ENCODE results near the gene PCDHAC2. TPM values are rescaled to one million over a fixed set of nuclear protein-coding genes. Genes with fewer than 3 reads are reported as not detected.

The PCDHAC2 gene
- polyA plus RNA-seq, 1 donor: 2.0 TPM

DNA sequence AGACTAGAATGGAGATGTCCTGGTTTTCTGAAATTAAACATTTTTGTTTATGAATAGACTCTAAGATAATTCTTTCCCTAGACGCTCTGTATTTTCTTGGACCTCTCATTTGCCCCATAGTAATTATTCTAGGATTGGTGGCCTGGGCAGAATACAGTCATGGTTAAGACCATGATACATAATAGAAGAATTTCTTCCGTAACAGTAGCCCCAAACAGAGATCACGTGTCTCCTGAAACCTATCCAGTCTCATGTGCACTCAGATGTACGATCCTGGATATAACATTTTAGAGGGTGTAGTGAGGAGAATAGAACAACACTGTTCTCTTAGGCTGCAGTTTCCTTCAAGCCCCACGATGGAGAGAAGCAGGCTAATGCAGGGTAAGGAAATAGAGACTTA is 22.3 kb downstream of the PCDHAC2 start:
- DNase-seq: no peak

DNA sequence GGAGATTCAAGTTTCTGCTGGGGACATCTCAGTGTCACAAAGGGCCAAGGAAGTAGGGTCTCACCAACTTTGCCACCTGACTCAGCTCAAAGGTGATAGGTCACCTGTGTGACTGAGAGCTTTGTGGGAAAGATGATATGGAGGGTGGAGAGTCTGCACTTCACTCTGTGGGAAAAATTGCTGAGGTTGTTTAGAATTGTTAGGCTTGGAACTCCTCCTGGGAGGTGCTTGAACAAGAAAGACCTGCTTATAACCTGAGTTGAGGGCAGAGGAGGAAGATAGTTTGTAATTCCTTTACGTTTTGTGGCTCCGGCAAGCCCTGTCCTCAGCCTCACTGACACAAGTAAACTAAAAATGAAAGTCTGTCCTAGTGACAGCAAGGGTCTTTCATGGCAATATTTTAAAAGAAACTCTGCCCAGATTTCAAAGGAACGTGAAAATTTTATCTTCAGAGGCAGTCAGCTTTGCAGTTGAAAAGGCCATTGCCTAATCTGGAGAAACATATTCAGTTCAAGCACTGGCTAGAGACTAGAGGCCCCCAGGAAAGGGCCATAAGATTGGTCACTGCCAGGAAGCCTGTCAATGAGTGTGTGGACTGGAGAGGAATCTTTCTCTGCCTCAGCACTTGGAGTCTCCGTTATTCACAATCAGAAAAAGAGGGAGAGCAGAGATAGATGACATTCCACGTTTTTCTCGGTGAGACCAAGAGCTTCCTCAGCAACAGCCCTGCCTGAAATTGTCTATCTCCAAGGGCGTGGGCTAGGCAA is 23.2 kb downstream of the PCDHAC2 start:
- no peak for DNase-seq

DNA sequence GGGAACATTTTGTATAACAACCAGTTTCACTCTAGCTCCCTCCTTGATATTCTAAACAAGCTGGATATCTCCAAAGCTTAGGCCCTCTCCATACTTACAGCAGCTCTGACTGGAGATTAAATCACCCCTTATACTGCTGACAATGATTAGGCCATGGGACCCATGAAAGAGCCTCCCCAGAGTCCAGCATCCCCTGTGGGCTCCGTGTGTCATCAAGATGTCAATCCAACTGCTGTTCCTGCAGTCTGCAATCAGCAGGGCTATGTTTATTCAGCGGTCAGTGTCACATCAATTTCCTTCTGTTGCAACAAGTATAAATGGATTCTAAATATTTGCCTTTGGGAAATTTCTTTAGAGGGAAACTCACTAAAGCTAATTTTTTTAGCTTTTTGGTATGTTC is 26.6 kb downstream of the PCDHAC2 start:
- no peak for DNase-seq

DNA sequence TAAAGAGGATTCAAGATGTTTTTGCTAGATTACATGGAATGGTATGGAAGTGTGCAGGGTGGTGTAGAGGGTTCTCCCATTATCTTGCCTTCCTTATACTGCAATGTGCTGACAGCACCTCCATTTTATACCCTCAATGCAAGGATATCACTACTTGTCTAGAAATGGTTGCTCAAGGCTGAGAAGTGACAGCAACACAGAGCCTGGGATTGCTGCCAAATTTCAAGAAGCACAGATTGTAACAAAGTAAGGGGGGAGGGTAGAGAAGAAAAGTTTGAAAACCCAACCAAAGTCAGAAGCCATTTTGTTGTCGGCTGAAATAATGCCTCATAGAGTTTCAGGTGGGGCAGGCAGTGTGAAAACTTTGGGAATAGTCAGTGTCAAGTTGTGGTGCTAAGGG is 29.8 kb downstream of the PCDHAC2 start:
- DNase-seq: no peak

DNA sequence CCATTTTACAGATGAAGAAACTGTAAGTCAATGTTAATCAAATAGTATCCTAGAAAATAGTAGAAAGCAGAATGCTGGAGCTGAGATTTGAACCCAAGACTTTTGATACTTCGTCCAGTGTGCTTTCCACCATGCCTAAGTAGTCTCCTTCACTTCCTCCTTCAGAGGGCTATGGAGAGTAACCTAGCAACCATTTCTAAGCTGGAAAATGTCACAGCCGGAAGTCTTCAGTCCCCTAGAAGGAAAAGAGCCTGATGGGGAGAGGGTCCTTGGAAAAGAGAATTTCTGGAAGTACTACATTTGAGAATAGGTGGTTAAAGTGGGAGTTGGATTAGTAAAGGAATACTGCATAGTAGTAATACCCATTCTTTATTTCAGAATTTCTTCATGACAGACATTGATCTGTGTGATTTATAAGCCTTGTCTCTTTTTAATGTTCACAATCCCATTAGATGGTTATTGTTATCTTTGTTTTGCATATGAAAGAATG is 32.7 kb downstream of the PCDHAC2 start:
- no peak for DNase-seq

- no peak for DNase-seq
Measured at GRCh38 chr5:141001446-141001843, 35.2 kb downstream of the PCDHAC2 start.

GRCh38 chr5:141001844-141002604 is 35.7 kb downstream of the PCDHAC2 start:
- DNase-seq: no peak

GRCh38 chr5:141002605-141002965 is 36.3 kb downstream of the PCDHAC2 start:
- no peak for DNase-seq

DNA sequence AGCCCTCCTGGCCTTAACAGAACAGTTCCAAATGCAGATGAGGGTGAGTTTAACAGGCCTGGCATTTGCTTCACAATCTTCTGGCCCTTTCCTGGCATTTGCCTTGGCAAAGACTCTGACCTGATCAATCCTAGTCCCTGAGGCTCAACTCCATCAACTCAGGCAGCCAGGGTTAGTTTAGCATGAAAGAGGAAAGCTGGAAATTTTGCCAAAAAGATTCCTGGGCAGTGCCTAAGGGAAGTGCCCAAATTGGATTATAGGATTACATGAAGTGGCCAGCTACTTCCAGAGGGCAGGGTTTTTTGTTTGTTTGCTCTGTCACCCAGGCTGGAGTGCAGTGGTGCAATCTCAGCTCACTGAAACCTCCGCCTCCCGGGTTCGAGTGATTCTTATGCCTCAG is 36.8 kb downstream of the PCDHAC2 start:
- no peak for DNase-seq

DNA sequence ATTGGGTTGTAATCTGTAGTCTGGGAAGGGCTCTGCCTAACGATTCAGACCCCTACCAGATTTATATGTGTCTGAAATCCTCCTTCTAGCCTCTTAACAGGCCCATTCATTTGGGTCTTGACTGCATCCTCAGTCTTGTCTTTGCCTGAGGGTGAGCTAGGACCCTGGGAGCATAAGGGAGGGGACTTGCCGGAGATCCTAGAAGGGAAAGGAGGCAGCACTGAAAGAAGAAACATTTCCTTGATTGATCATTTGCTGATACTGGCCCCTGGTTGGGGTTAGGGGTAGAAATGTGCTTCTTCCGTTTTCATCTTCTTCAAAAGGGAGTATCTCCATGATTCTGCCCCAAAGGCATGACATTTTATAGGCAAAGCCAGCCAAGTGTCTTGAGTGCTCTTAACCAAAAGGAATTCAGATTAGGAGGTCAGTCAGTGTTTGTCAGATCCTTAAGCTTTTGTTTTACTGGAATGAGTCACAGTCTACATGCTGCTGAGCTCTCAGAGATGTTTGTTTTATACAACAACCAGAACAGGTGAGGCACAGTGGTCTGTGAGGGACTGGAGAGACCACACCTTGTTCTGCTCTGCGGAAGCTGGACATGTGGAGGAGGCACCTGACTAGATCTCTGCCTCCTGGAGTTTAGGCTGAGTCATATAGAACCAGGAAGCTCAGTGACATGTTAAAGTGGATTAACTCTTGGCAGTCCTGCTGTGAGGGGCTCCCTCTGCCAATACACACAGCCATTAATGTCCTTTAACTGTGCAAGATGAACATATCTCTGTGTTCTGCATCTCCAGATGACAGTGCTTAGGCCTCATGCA is 37.7 kb downstream of the PCDHAC2 start:
- DNase-seq: no peak

DNA sequence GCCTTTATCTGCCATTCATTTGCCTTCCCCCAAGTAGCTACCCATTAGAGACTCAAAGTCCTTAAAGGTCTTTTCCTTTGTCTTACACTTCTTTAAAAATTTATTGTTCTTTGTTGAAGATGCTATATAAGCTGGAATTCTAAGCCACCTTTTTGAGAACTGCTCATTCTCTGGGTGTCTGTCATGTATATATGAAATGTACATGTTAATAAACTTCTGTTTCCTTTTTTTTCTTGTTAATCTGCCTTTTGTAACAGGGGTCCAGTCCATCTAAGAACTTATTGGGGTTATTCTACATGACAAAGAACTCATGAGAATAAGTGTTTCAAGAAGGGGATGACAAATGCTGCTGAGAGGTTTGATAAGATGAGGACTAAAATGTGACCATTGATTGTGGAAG is 41.5 kb downstream of the PCDHAC2 start:
- no peak for DNase-seq

DNA sequence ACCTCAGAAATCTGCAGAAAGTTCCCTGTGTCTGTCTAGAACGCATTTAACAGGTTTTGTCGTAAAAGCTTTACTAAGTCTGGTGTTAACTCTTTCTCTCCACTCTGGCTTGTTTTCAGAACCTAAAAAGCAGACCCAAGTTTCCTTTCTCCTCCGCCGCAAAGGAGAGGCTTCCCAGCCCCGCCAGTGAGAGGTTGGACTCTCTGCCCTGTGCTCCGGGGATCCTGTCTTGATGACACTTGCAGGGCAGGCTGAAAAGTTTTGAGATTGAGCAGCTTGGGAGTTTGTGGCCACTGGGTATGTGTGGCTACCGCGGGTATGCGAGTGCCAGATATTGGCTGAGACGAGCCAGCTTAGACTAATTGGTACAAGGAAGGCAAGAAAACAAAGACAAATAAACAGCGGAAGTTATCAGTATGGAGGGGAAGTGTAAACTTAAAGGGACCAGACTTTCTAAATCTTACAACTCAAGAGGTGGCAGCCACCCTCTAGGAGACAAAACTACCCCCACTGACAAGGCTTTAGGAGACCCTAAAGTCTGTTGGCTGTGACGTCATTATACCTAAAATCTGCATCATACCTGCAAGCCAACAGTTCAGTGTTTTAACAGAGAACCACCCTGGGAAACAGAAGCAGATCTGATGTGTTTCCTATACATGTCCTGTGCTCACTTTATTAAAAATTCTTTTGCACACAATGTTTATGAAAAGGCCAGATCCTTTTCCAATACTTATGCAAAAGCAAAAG is 43.9 kb downstream of the PCDHAC2 start:
- no peak for DNase-seq

GRCh38 chr5:141017943-141018342 is 51.7 kb downstream of the PCDHAC2 start:
- DNase-seq: no peak

Other genes with a start within 250 kb of the PCDHAC2 start
- not detected for gene PCDHA1, start 180.3 kb upstream of the PCDHAC2 start, polyA plus RNA-seq (ENCODE audit: insufficient read length)
- gene PCDHA2, start 171.6 kb upstream of the PCDHAC2 start, polyA plus RNA-seq (ENCODE audit: insufficient read length): 0.06 TPM
- 0.18 TPM for gene PCDHA3, start 165.4 kb upstream of the PCDHAC2 start, polyA plus RNA-seq (ENCODE audit: insufficient read length)
- 0.12 TPM for gene PCDHA4, start 159.4 kb upstream of the PCDHAC2 start, polyA plus RNA-seq (ENCODE audit: insufficient read length)
- not detected for gene PCDHA5, start 144.9 kb upstream of the PCDHAC2 start, polyA plus RNA-seq (ENCODE audit: insufficient read length)
- gene PCDHA6, start 138.5 kb upstream of the PCDHAC2 start, polyA plus RNA-seq (ENCODE audit: insufficient read length): not detected
- 0.19 TPM for gene PCDHA7, start 132.2 kb upstream of the PCDHAC2 start, polyA plus RNA-seq (ENCODE audit: insufficient read length)
- gene PCDHA8, start 125.3 kb upstream of the PCDHAC2 start, polyA plus RNA-seq (ENCODE audit: insufficient read length): not detected
- gene PCDHA9, start 118.1 kb upstream of the PCDHAC2 start, polyA plus RNA-seq (ENCODE audit: insufficient read length): not detected
- 0.25 TPM for gene PCDHA10, start 110.6 kb upstream of the PCDHAC2 start, polyA plus RNA-seq (ENCODE audit: insufficient read length)
- 0.30 TPM for gene PCDHA11, start 97.5 kb upstream of the PCDHAC2 start, polyA plus RNA-seq (ENCODE audit: insufficient read length)
- 0.06 TPM for gene PCDHA12, start 91.2 kb upstream of the PCDHAC2 start, polyA plus RNA-seq (ENCODE audit: insufficient read length)
- 0.21 TPM for gene PCDHA13, start 84.4 kb upstream of the PCDHAC2 start, polyA plus RNA-seq (ENCODE audit: insufficient read length)
- gene PCDHAC1, start 40.2 kb upstream of the PCDHAC2 start, polyA plus RNA-seq (ENCODE audit: insufficient read length): 0.22 TPM
- gene PCDHB1, start 84.9 kb downstream of the PCDHAC2 start, polyA plus RNA-seq (ENCODE audit: insufficient read length): 0.14 TPM
- 4.4 TPM for gene PCDHB2, start 128.1 kb downstream of the PCDHAC2 start, polyA plus RNA-seq (ENCODE audit: insufficient read length)
- 2.6 TPM for gene PCDHB3, start 134.0 kb downstream of the PCDHAC2 start, polyA plus RNA-seq (ENCODE audit: insufficient read length)
- 3.1 TPM for gene PCDHB4, start 155.3 kb downstream of the PCDHAC2 start, polyA plus RNA-seq (ENCODE audit: insufficient read length)
- 3.2 TPM for gene PCDHB5, start 168.7 kb downstream of the PCDHAC2 start, polyA plus RNA-seq (ENCODE audit: insufficient read length)
- 2.4 TPM for gene PCDHB6, start 183.6 kb downstream of the PCDHAC2 start, polyA plus RNA-seq (ENCODE audit: insufficient read length)
- 3.2 TPM for gene PCDHB7, start 206.2 kb downstream of the PCDHAC2 start, polyA plus RNA-seq (ENCODE audit: insufficient read length)
- gene PCDHB8, start 211.3 kb downstream of the PCDHAC2 start, polyA plus RNA-seq (ENCODE audit: insufficient read length): 2.1 TPM
- gene PCDHB16, start 215.9 kb downstream of the PCDHAC2 start, polyA plus RNA-seq (ENCODE audit: insufficient read length): 3.9 TPM
- gene PCDHB9, start 220.7 kb downstream of the PCDHAC2 start, polyA plus RNA-seq (ENCODE audit: insufficient read length): 3.2 TPM
- gene PCDHB10, start 225.9 kb downstream of the PCDHAC2 start, polyA plus RNA-seq (ENCODE audit: insufficient read length): 5.3 TPM
- 4.4 TPM for gene PCDHB11, start 233.2 kb downstream of the PCDHAC2 start, polyA plus RNA-seq (ENCODE audit: insufficient read length)
- 4.7 TPM for gene PCDHB12, start 242.2 kb downstream of the PCDHAC2 start, polyA plus RNA-seq (ENCODE audit: insufficient read length)
- 2.8 TPM for gene PCDHB13, start 247.4 kb downstream of the PCDHAC2 start, polyA plus RNA-seq (ENCODE audit: insufficient read length)